HG02763 (cell line): ENCODE results near the gene KCTD14.
A peak's percentile ranks its signal among the peaks of the same experiment; 100 is the strongest.
"Not testable (repeated sequence)": the region's sequence is repeated elsewhere in the genome, so short reads cannot be mapped to it uniquely, and the experiment has no call there.

Source experiments
- ATAC-seq: cut with Tn5 transposase; IDR thresholded peaks from one replicate; pipeline ENCODE4 v1.9.1; 2021; ENCODE audit warnings: mild to moderate bottlenecking, moderate library complexity; ENCODE audit not compliant: unreplicated experiment

Gene KCTD14

GRCh38 chr11:78027759-78028158 is 4.7 kb upstream of the KCTD14 start:
- ATAC-seq = no peak

GRCh38 chr11:78025378-78025777 is 2.3 kb upstream of the KCTD14 start:
- ATAC-seq = no peak

GRCh38 chr11:78023426-78023825 is 350 bp upstream of the KCTD14 start:
- ATAC-seq = no peak

GRCh38 chr11:78021611-78022010 is 1.5 kb downstream of the KCTD14 start:
- no peak for ATAC-seq

GRCh38 chr11:78020246-78020645 is 2.8 kb downstream of the KCTD14 start:
- no peak for ATAC-seq

GRCh38 chr11:78019808-78020207 is 3.3 kb downstream of the KCTD14 start:
- no peak for ATAC-seq

GRCh38 chr11:78015878-78016277 is 7.2 kb downstream of the KCTD14 start:
- no peak for ATAC-seq

GRCh38 chr11:78014937-78015520 is 8.0 kb downstream of the KCTD14 start:
- not testable (repeated sequence) for ATAC-seq

- ATAC-seq = no peak
Measured at GRCh38 chr11:78011301-78011700, 11.8 kb downstream of the KCTD14 start.

- ATAC-seq = no peak
Measured at GRCh38 chr11:78010755-78011154, 12.3 kb downstream of the KCTD14 start.

- ATAC-seq = no peak
Measured at GRCh38 chr11:78010304-78010703, 12.8 kb downstream of the KCTD14 start.

GRCh38 chr11:78009062-78009461 is 14.0 kb downstream of the KCTD14 start:
- no peak for ATAC-seq

- ATAC-seq = peak; percentile 53
Measured at GRCh38 chr11:78000193-78000592, 22.9 kb downstream of the KCTD14 start.

- no peak for ATAC-seq
Measured at GRCh38 chr11:77999446-78000030, 23.5 kb downstream of the KCTD14 start.

- peak; percentile 99 for ATAC-seq
Measured at GRCh38 chr11:77994434-77995362, 28.4 kb downstream of the KCTD14 start, which contains the start of gene INTS4. Gene INTS4, minus strand, starts transcription at chr11:77994668. Its CDS starts 25 bp downstream, at chr11:77994643.

GRCh38 chr11:77993902-77994301 is 29.2 kb downstream of the KCTD14 start:
- ATAC-seq = no peak

GRCh38 chr11:77990981-77991380 is 32.1 kb downstream of the KCTD14 start:
- no peak for ATAC-seq

- ATAC-seq = not testable (repeated sequence)
Measured at GRCh38 chr11:77986456-77986855, 36.6 kb downstream of the KCTD14 start.

- ATAC-seq = no peak
Measured at GRCh38 chr11:77981346-77981947, 41.6 kb downstream of the KCTD14 start.

GRCh38 chr11:77968337-77968736 is 54.7 kb downstream of the KCTD14 start:
- ATAC-seq = no peak

GRCh38 chr11:77967753-77968152 is 55.3 kb downstream of the KCTD14 start:
- no peak for ATAC-seq
